HEK293 (cell line): ENCODE results near the gene KLC1.

Experiments used
- CTCF ChIA-PET: fragments of 350-600 bp; formaldehyde crosslinking; extraction: SDS; loops from one replicate; lab custom pipeline; 2021; ENCODE audit warnings: antibody characterized with exemption; lab: Yijun Ruan, JAX
- POLR2A ChIA-PET: fragments of 300-600 bp; formaldehyde crosslinking; extraction: SDS; loops from one replicate; lab custom pipeline; 2020; ENCODE audit warnings: antibody characterized with exemption, inconsistent platforms; lab: Yijun Ruan, JAX
- H3K27ac ChIP-seq: fragments of 200-500 bp; sonication (Bioruptor generic); 2 replicates; pipeline ENCODE4 v1.5.1; 2014; ENCODE audit warnings: low read depth, low read length, control low read depth, inconsistent platforms; ENCODE audit errors: extremely low read depth
- H3K36me3 ChIP-seq, 2 experiments: fragments of 200-500 bp in 1 of 2; sonication (Bioruptor generic) in 1 of 2; 1 replicate in 1 of 2; 2 replicates in 1 of 2; pipeline ENCODE4 v1.5.1; 2014 to 2017; ENCODE audit warnings: inconsistent platforms in 2 of 2, low read length in 2 of 2; ENCODE audit not compliant: control insufficient read depth in 2 of 2, insufficient read depth in 1 of 2
- H3K4me1 ChIP-seq: fragments of 200-500 bp; sonication (Bioruptor generic); 2 replicates; pipeline ENCODE4 v1.5.1; 2014; ENCODE audit warnings: mild to moderate bottlenecking, low read length, inconsistent platforms; ENCODE audit not compliant: control insufficient read depth, insufficient read depth
- H3K4me3 ChIP-seq: 2 replicates; pipeline ENCODE4 v1.5.1; 2011; ENCODE audit warnings: low read depth, mild to moderate bottlenecking, control low read depth, low read length, moderate library complexity
- H3K9me3 ChIP-seq: fragments of 200-500 bp; sonication (Bioruptor generic); 2 replicates; pipeline ENCODE4 v1.5.1; 2014; ENCODE audit warnings: low read depth, low read length, inconsistent platforms; ENCODE audit not compliant: control insufficient read depth, insufficient read depth
- BCL6B ChIP-seq: fragments of 450-650 bp; formaldehyde crosslinking; IDR thresholded peaks from 2 replicates; pipeline ENCODE4 v1.5.1; 2017; ENCODE audit warnings: missing biosample characterization, missing genetic modification characterization
- KLF17 ChIP-seq: fragments of 450-650 bp; formaldehyde crosslinking; IDR thresholded peaks from 2 replicates; pipeline ENCODE4 v1.5.1; 2016; ENCODE audit warnings: missing biosample characterization, missing genetic modification characterization
- PRDM2 ChIP-seq: fragments of 450-650 bp; formaldehyde crosslinking; IDR thresholded peaks from 2 replicates; pipeline ENCODE4 v1.5.1; 2016; ENCODE audit warnings: missing biosample characterization, missing genetic modification characterization, borderline replicate concordance
- ZBTB49 ChIP-seq: fragments of 450-650 bp; formaldehyde crosslinking; IDR thresholded peaks from 2 replicates; pipeline ENCODE4 v1.5.1; 2016; ENCODE audit warnings: missing biosample characterization, missing genetic modification characterization, low read depth
- ZBTB6 ChIP-seq: fragments of 450-650 bp; formaldehyde crosslinking; IDR thresholded peaks from 2 replicates; pipeline ENCODE4 v1.5.1; 2017; ENCODE audit warnings: missing biosample characterization, missing genetic modification characterization
- ZNF184 ChIP-seq: fragments of 450-650 bp; IDR thresholded peaks from 2 replicates; pipeline ENCODE4 v1.5.1; 2018; ENCODE audit warnings: missing biosample characterization, mild to moderate bottlenecking, missing genetic modification characterization
- ZNF223 ChIP-seq: fragments of 450-650 bp; formaldehyde crosslinking; IDR thresholded peaks from 2 replicates; pipeline ENCODE4 v1.5.1; 2016; ENCODE audit warnings: missing biosample characterization, missing genetic modification characterization
- ZNF248 ChIP-seq: fragments of 450-650 bp; formaldehyde crosslinking; IDR thresholded peaks from 2 replicates; pipeline ENCODE4 v1.5.1; 2017; ENCODE audit warnings: missing biosample characterization, missing genetic modification characterization
- ZNF362 ChIP-seq: fragments of 450-650 bp; formaldehyde crosslinking; IDR thresholded peaks from 2 replicates; pipeline ENCODE4 v1.5.1; 2016; ENCODE audit warnings: missing biosample characterization, missing genetic modification characterization
- ZNF391 ChIP-seq: fragments of 450-650 bp; formaldehyde crosslinking; IDR thresholded peaks from 2 replicates; pipeline ENCODE4 v1.5.1; 2016; ENCODE audit warnings: low read depth, missing biosample characterization, missing genetic modification characterization, borderline replicate concordance
- ZNF426 ChIP-seq: fragments of 450-650 bp; formaldehyde crosslinking; IDR thresholded peaks from 2 replicates; pipeline ENCODE4 v1.5.1; 2017; ENCODE audit warnings: missing biosample characterization, missing genetic modification characterization, mild to moderate bottlenecking, inconsistent platforms, moderate library complexity
- ZNF449 ChIP-seq: fragments of 450-650 bp; formaldehyde crosslinking; IDR thresholded peaks from 2 replicates; pipeline ENCODE4 v1.5.1; 2017; ENCODE audit warnings: missing biosample characterization, mild to moderate bottlenecking, missing genetic modification characterization, moderate library complexity
- ZNF513 ChIP-seq: fragments of 450-650 bp; IDR thresholded peaks from 2 replicates; pipeline ENCODE4 v1.5.1; 2018; ENCODE audit warnings: missing biosample characterization, missing genetic modification characterization
- ZNF530 ChIP-seq: fragments of 450-650 bp; formaldehyde crosslinking; IDR thresholded peaks from 2 replicates; pipeline ENCODE4 v1.5.1; 2016; ENCODE audit warnings: low read depth, missing biosample characterization, missing genetic modification characterization
- ZNF571 ChIP-seq: fragments of 450-650 bp; formaldehyde crosslinking; IDR thresholded peaks from 2 replicates; pipeline ENCODE4 v1.5.0; 2017; ENCODE audit warnings: missing biosample characterization, missing genetic modification characterization
- ZNF654 ChIP-seq: fragments of 450-650 bp; formaldehyde crosslinking; IDR thresholded peaks from 2 replicates; pipeline ENCODE4 v1.5.1; 2016; ENCODE audit warnings: low read depth, missing biosample characterization, missing genetic modification characterization

Gene KLC1

GRCh38 chr14:103581954-103582703 lies 46.9 kb upstream of the KLC1 start (continued):
- TF ChIP-seq PRDM2 (tag by site-specific recombination) = no peak
- TF ChIP-seq ZNF513 (tag by site-specific recombination) = no peak
- no peak for TF ChIP-seq BCL6B
- no peak for TF ChIP-seq ZNF223 (tag by site-specific recombination)
- TF ChIP-seq KLF17 = no peak
- no peak for TF ChIP-seq ZNF530

- Histone ChIP-seq H3K27ac (no peak overlapping the region), H3K4me1 (no peaks in the 10 kb centered on the region), H3K36me3 (peaks cover 0 to 16% of the 10 kb centered on the region in 2 experiments; a peak in 2 of 3 replicates), H3K4me3 (no peak overlapping the region), H3K9me3 (no peaks in the 10 kb centered on the region)
- POLR2A ChIA-PET = no interaction called here
- CTCF ChIA-PET = interaction anchor here (0.6 to 0.7 kb wide), 3 partner anchors 510 to 1356 kb away, joined by 3 to 5 read pairs (median 3); no protein-coding TSS in a partner anchor
- TF ChIP-seq ZNF571 (tag by site-specific recombination) (no peak), ZNF248 (tag by site-specific recombination) (no peak), ZNF449 (no peak), ZNF184 (tag by site-specific recombination) (no peak), ZBTB49 (tag by site-specific recombination) (no peak), ZNF426 (tag by site-specific recombination) (no peak), ZNF654 (tag by site-specific recombination) (no peak), ZNF391 (tag by site-specific recombination) (no peak), ZNF362 (tag by site-specific recombination) (no peak), ZBTB6 (tag by site-specific recombination) (no peak)
These were observed 44.6 kb upstream of the KLC1 start for GRCh38 chr14:103584326-103584915.
